GM12872 (cell line): ENCODE measurements around the gene PRKD1.

Experiments
- CTCF ChIP-seq: IDR thresholded peaks from 3 replicates; pipeline ENCODE4 v1.5.1; 2011; ENCODE audit warnings: low read depth, mild to moderate bottlenecking, low read length, moderate library complexity; ENCODE audit not compliant: insufficient read depth

PRKD1 gene

GRCh38 chr14:29885988-29886387 lies 41.7 kb downstream of the PRKD1 start:
- TF ChIP-seq CTCF = no peak

GRCh38 chr14:29868000-29868399 lies 59.6 kb downstream of the PRKD1 start:
- no peak for TF ChIP-seq CTCF

GRCh38 chr14:29865299-29865698 lies 62.3 kb downstream of the PRKD1 start:
- TF ChIP-seq CTCF = no peak

- no peak for TF ChIP-seq CTCF
These were observed 65.7 kb downstream of the PRKD1 start for GRCh38 chr14:29861996-29862395.

GRCh38 chr14:29858299-29858698 lies 69.3 kb downstream of the PRKD1 start:
- TF ChIP-seq CTCF = no peak

- no peak for TF ChIP-seq CTCF
These were observed 70.1 kb downstream of the PRKD1 start for GRCh38 chr14:29857551-29857950.

GRCh38 chr14:29856516-29856915 lies 71.1 kb downstream of the PRKD1 start:
- no peak for TF ChIP-seq CTCF

- TF ChIP-seq CTCF = no peak
These were observed 74.4 kb downstream of the PRKD1 start for GRCh38 chr14:29853272-29853671.
